ENCODE measurements around the gene IGF1R.

GRCh38 chr15:98759277-98759676, 110.9 kb downstream of the IGF1R start:
- no peak for TF ChIP-seq CTCF (conservative IDR thresholded peaks at IDR 0.05; ENCODE audit: low read depth, low read length)
- no peak for TF ChIP-seq EZH2 (IDR thresholded peaks at IDR 0.05; ENCODE audit: low read length, unreplicated experiment)
